ENCODE results near the gene PCDH9.

DNA sequence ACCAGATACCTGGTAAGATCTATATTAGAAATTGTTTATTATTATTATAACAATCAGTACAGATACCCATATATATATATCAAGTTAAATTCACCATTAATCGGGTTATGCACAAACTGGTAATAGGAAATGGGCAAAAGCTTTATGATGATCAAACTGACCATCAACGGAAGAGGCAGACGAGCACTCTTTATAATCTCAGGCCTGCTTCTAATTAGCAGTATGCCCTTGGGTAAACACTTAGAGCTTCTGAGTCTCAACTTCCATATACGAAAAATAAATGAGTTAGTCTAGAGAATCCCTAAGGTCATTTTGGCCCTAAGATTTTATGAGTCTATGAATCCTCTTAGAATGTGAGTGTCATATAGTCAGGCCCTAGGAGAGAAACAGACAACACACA is 710.9 kb downstream of the PCDH9 start:
- TF ChIP-seq, protein P1, sequence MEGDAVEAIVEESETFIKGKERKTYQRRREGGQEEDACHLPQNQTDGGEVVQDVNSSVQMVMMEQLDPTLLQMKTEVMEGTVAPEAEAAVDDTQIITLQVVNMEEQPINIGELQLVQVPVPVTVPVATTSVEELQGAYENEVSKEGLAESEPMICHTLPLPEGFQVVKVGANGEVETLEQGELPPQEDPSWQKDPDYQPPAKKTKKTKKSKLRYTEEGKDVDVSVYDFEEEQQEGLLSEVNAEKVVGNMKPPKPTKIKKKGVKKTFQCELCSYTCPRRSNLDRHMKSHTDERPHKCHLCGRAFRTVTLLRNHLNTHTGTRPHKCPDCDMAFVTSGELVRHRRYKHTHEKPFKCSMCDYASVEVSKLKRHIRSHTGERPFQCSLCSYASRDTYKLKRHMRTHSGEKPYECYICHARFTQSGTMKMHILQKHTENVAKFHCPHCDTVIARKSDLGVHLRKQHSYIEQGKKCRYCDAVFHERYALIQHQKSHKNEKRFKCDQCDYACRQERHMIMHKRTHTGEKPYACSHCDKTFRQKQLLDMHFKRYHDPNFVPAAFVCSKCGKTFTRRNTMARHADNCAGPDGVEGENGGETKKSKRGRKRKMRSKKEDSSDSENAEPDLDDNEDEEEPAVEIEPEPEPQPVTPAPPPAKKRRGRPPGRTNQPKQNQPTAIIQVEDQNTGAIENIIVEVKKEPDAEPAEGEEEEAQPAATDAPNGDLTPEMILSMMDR (IDR thresholded peaks at IDR 0.05; ENCODE audit: insufficient read depth, low read depth, low read length), result no peak
- TF ChIP-seq EZH2 (IDR thresholded peaks at IDR 0.05; ENCODE audit: insufficient read depth, low read length), result no peak

Data from astrocyte (in vitro differentiated cells and primary cell).